Cardiac fibroblast (primary cell): Measurements from ENCODE around the gene SLC36A2.
"Not testable (repeated sequence)": the region's sequence is repeated elsewhere in the genome, so short reads cannot be mapped to it uniquely, and the experiment has no call there.

ENCODE experiments used
- DNase-seq, 2 donors: peaks; one replicate each; pipeline versions ENCODE4 v3.0.0 to v3.0.0-alpha.2; 2010; ENCODE audit warnings: low read depth in 2 of 2
- H3K4me3 ChIP-seq, 2 donors: replicated peaks in 1 of 2; 1 replicate in 1 of 2; 2 replicates in 1 of 2; pipeline ENCODE4 v1.5.1; 2011; ENCODE audit warnings: low read depth in 2 of 2, low read length in 2 of 2, mild to moderate bottlenecking in 2 of 2, moderate library complexity in 1 of 2
- TF ChIP-seq, protein P1 (sequence below): IDR thresholded peaks from one replicate; pipeline ENCODE4 v1.5.1; 2011; ENCODE audit warnings: low read depth, mild to moderate bottlenecking, low read length, inconsistent platforms

Gene SLC36A2

DNA sequence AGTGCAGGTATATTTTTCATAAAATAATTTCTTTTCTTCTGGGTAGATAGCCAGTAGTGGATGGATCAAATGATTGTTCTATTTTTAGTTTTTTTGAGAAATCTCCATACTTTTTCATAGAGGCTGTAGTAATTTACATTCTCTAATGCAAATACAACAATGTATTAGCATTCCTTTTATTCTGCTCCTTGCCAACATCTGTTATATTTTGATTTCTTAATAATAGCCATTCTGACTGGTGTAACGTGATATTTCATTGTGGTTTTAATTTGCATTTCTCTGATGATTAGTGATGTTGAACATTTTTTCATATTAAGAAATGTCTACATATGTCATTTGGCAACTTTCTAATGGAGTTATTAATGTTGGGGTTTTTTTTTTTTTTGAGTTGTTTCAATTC is 27.2 kb upstream of the SLC36A2 start:
- TF ChIP-seq, protein P1, sequence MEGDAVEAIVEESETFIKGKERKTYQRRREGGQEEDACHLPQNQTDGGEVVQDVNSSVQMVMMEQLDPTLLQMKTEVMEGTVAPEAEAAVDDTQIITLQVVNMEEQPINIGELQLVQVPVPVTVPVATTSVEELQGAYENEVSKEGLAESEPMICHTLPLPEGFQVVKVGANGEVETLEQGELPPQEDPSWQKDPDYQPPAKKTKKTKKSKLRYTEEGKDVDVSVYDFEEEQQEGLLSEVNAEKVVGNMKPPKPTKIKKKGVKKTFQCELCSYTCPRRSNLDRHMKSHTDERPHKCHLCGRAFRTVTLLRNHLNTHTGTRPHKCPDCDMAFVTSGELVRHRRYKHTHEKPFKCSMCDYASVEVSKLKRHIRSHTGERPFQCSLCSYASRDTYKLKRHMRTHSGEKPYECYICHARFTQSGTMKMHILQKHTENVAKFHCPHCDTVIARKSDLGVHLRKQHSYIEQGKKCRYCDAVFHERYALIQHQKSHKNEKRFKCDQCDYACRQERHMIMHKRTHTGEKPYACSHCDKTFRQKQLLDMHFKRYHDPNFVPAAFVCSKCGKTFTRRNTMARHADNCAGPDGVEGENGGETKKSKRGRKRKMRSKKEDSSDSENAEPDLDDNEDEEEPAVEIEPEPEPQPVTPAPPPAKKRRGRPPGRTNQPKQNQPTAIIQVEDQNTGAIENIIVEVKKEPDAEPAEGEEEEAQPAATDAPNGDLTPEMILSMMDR: no peak
- H3K4me3 ChIP-seq: no peak overlapping the region
- no peak for DNase-seq

DNA sequence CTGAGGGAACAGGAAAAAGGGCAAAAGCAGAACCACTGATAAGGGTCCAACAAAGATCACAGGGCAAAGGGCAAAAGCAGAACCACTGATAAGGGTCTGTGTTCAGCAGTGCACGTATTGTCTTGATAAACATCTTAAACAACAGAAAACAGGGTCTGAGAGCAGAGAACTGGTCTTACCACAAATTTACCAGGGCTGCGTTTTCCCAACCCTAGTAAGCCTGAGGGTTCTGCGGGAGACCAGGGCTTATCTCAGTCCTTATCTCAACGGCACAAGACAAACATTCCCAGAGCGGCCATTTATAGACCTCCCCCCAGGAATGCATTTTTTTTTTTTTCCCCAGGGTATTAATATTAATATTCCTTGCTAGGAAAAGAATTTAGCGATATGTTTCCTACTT is 19.7 kb upstream of the SLC36A2 start:
- not testable (repeated sequence) for DNase-seq, H3K4me3 ChIP-seq

GRCh38 chr5:151363673-151364072 is 16.3 kb upstream of the SLC36A2 start:
- TF ChIP-seq, protein P1: no peak
- DNase-seq: no peak

DNA sequence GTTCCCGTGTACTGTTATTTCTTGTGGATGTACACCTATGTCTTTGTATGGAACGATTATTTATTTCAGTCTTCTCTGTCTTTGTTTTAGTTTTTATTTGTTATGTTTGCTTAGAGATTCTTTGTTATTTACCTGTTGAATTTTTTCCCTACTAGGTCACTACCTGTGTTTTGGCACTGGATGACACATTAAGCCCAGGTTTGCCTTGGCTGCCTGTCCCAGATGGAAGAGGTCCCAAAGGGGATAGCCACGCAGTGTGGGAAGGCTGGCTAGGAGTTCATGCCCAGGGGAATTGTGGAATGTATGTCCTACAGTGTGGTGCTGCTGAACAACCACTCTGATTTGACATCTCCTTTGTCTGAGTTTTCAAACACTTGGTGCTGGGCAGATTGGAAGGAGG is 15.6 kb upstream of the SLC36A2 start:
- H3K4me3 ChIP-seq: no peak overlapping the region
- no peak for DNase-seq
- TF ChIP-seq, protein P1: no peak

More at GRCh38 chr5:151363673-151364072, 16.3 kb upstream of the SLC36A2 start:
- no peak overlapping the region for H3K4me3 ChIP-seq

DNA sequence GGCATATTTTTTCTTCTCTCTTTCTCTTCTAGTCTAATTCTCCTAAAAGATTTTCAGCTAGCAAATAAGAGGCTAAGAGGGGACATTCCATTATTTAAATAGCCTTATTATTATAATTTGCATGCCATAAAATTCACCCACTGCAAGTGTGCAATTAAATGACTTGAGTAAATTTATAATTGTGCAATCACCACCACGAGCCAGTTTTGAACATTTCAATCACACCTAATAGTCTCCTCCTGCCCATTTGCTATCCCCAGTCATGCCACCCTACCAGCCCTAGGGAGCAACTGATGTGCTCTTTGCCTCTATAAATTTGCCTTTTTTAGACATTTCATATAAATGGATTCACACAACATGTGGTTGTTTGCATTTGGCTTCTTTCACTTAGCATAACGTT is 12.0 kb upstream of the SLC36A2 start:
- H3K4me3 ChIP-seq: no peak overlapping the region
- TF ChIP-seq, protein P1: no peak
- DNase-seq: no peak

DNA sequence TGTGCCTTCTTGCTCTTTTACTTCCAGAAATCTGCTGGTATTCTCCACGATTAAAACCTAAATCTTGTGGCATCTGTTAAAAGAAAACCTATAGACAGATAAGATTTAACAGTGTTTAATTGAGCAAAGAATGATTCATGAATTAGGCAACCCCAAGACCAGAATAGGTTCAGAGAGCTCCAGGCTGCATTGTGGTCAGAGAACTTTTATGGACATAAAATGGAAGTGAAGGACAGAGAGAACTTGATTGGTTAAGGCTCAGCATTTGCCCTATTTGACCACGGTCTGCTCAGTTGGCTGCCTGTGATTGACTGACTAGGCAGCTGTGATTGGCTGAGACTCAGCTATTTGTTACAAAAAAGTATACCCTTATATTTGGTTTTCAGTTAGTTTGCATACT is 10.4 kb upstream of the SLC36A2 start:
- TF ChIP-seq, protein P1: no peak
- DNase-seq: no peak
- no peak overlapping the region for H3K4me3 ChIP-seq

DNA sequence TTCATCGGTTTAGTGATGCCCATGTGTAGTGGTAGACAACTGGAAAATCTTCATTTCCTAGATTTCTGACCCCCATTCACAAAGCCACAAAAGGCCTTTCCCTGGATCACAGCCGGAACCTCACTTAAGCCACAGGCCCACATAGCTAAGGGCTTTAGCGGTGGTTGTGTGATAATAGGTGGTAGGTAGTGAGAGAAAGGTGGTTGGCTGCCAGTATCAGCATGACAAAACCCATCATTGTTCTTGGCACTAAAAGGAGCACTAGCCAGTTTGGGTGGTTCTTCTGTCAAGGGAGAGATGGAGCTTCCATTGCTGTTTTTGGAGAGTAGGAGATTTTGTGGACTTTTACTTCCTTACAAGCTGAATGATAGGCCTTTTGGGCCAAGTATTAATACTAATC is 9.7 kb upstream of the SLC36A2 start:
- TF ChIP-seq, protein P1: no peak
- no peak overlapping the region for H3K4me3 ChIP-seq

More for the DNA sequence above, 9.7 kb upstream of the SLC36A2 start:
- DNase-seq: no peak
